DND-41 (cell line): Measurements from ENCODE around the gene CTTNBP2.

ENCODE experiments used
- ATAC-seq: fragments of 200-7000 bp; cut with Tn5 transposase; 3 replicates; pipeline ENCODE4 v1.9.1; 2021; ENCODE audit warnings: low read depth; ENCODE audit not compliant: insufficient read depth
- DNase-seq: peaks from one replicate; pipeline ENCODE4 v3.0.0-alpha.2; 2020
- H2AFZ ChIP-seq: 2 replicates; pipeline ENCODE4 v1.6.0; 2012; ENCODE audit warnings: low read depth, low read length
- H3K27ac ChIP-seq: 2 replicates; pipeline ENCODE4 v1.5.1; 2012; ENCODE audit warnings: low read length, inconsistent platforms
- H3K27me3 ChIP-seq: fragments of 200-600 bp; sonication (generic); 2 replicates; pipeline ENCODE4 v1.6.0; 2012; ENCODE audit warnings: low read length, mild to moderate bottlenecking, inconsistent platforms; ENCODE audit not compliant: insufficient read depth, poor library complexity
- H3K36me3 ChIP-seq: 2 replicates; pipeline ENCODE4 v1.5.1; 2012; ENCODE audit warnings: low read length, inconsistent platforms; ENCODE audit not compliant: insufficient read depth
- H3K4me1 ChIP-seq: 2 replicates; pipeline ENCODE4 v1.5.1; 2012; ENCODE audit warnings: mild to moderate bottlenecking, low read length; ENCODE audit not compliant: insufficient read depth
- H3K4me2 ChIP-seq: 2 replicates; pipeline ENCODE4 v1.6.0; 2012; ENCODE audit warnings: mild to moderate bottlenecking, moderate library complexity, low read length, inconsistent platforms; ENCODE audit not compliant: insufficient read depth
- H3K4me3 ChIP-seq, 2 experiments: fragments of 200-600 bp in 1 of 2; shearing (Covaris generic) in 1 of 2; 2 replicates each; pipeline ENCODE4 v1.5.1; 2012 to 2016; ENCODE audit warnings: inconsistent platforms in 2 of 2, low read length in 2 of 2, mild to moderate bottlenecking in 2 of 2, low read depth in 1 of 2, moderate library complexity in 1 of 2
- H3K79me2 ChIP-seq: 2 replicates; pipeline ENCODE4 v1.6.0; 2012; ENCODE audit warnings: low read length, inconsistent platforms; ENCODE audit not compliant: insufficient read depth
- H3K9ac ChIP-seq: 2 replicates; pipeline ENCODE4 v1.6.0; 2012; ENCODE audit warnings: low read depth, mild to moderate bottlenecking, inconsistent platforms, low read length, moderate library complexity
- H3K9me3 ChIP-seq: 2 replicates; pipeline ENCODE4 v1.5.1; 2012; ENCODE audit warnings: low read length, moderate library complexity, mild to moderate bottlenecking, inconsistent platforms; ENCODE audit not compliant: insufficient read depth, severe bottlenecking
- H4K20me1 ChIP-seq: 2 replicates; pipeline ENCODE4 v1.6.0; 2012; ENCODE audit warnings: low read length; ENCODE audit not compliant: insufficient read depth
- CTCF ChIP-seq: IDR thresholded peaks from 2 replicates; pipeline ENCODE4 v1.5.1; 2012; ENCODE audit warnings: borderline replicate concordance, low read length, moderate library complexity, mild to moderate bottlenecking; ENCODE audit not compliant: poor library complexity, severe bottlenecking; ENCODE audit errors: extremely low read depth
- EZH2 ChIP-seq: IDR thresholded peaks from 3 replicates; pipeline ENCODE4 v1.6.1; 2012; ENCODE audit warnings: borderline replicate concordance, low read depth, mild to moderate bottlenecking, moderate library complexity, low read length, inconsistent platforms; ENCODE audit not compliant: severe bottlenecking

The CTTNBP2 gene

GRCh38 chr7:117674617-117675016 lies 198.6 kb downstream of the CTTNBP2 start:
- H3K27me3 ChIP-seq: no peaks in the 10 kb centered on the region
- TF ChIP-seq EZH2: no peak
- TF ChIP-seq CTCF: no peak
- no peaks in the 10 kb centered on the region for H4K20me1 ChIP-seq
- peaks cover 2% of the 10 kb centered on the region for H3K9me3 ChIP-seq
- H2AFZ ChIP-seq: peak overlapping the region; percentile 48; the same call in 1 of the 2 replicates
- no peak overlapping the region for H3K4me2 ChIP-seq
- H3K4me1 ChIP-seq: peaks cover 27% of the 10 kb centered on the region
- no peak overlapping the region for H3K9ac ChIP-seq
- no peaks in the 10 kb centered on the region for H3K36me3 ChIP-seq
- no peak for DNase-seq
- H3K79me2 ChIP-seq: no peaks in the 10 kb centered on the region
- ATAC-seq: no peak; the same call in 2 of the 3 replicates
- no peak overlapping the region for H3K4me3 ChIP-seq
- no peak overlapping the region for H3K27ac ChIP-seq

- H3K4me2 ChIP-seq: no peak overlapping the region
- H3K27ac ChIP-seq: peak overlapping the region; percentile 57
- H3K4me1 ChIP-seq: peaks cover 27% of the 10 kb centered on the region
- H3K27me3 ChIP-seq: no peaks in the 10 kb centered on the region
- peak overlapping the region; percentile 46; the same call in 1 of the 2 replicates for H2AFZ ChIP-seq
- no peak overlapping the region for H3K4me3 ChIP-seq
- no peaks in the 10 kb centered on the region for H4K20me1 ChIP-seq
- H3K36me3 ChIP-seq: no peaks in the 10 kb centered on the region
- H3K9ac ChIP-seq: no peak overlapping the region
- peak; percentile 67 for TF ChIP-seq CTCF
- no peak for TF ChIP-seq EZH2
- H3K9me3 ChIP-seq: peaks cover 2% of the 10 kb centered on the region
- H3K79me2 ChIP-seq: no peaks in the 10 kb centered on the region
- DNase-seq: no peak
- ATAC-seq: peak; percentile 81
Measured at GRCh38 chr7:117673839-117674238, 199.4 kb downstream of the CTTNBP2 start.

GRCh38 chr7:117673367-117673766 lies 199.9 kb downstream of the CTTNBP2 start:
- Histone ChIP-seq H3K4me1 (peaks cover 27% of the 10 kb centered on the region), H2AFZ (peak overlapping the region; percentile 46), H3K4me3 (no peak overlapping the region), H3K27ac (peak overlapping the region; percentile 57), H3K36me3 (no peaks in the 10 kb centered on the region), H3K79me2 (no peaks in the 10 kb centered on the region), H3K9me3 (peaks cover 2% of the 10 kb centered on the region), H3K4me2 (no peak overlapping the region), H3K9ac (no peak overlapping the region; the same call in 1 of the 2 replicates), H3K27me3 (no peaks in the 10 kb centered on the region), H4K20me1 (no peaks in the 10 kb centered on the region)
- DNase-seq: no peak
- no peak for TF ChIP-seq EZH2
- TF ChIP-seq CTCF: no peak
- 0 out of 3 replicates have a peak, but pooled peaks have one; percentile 27 for ATAC-seq

- Histone ChIP-seq H3K79me2 (no peaks in the 10 kb centered on the region), H3K36me3 (no peaks in the 10 kb centered on the region), H3K27me3 (no peaks in the 10 kb centered on the region), H2AFZ (no peak overlapping the region), H3K27ac (no peak overlapping the region), H3K4me2 (no peak overlapping the region), H3K9me3 (peaks cover 2% of the 10 kb centered on the region), H3K4me3 (no peak overlapping the region), H3K9ac (no peak overlapping the region), H3K4me1 (peaks cover 27% of the 10 kb centered on the region), H4K20me1 (no peaks in the 10 kb centered on the region)
- no peak for DNase-seq
- ATAC-seq: no peak
- TF ChIP-seq EZH2 (no peak), CTCF (no peak)
Measured at GRCh38 chr7:117672453-117672852, 200.8 kb downstream of the CTTNBP2 start.
